NT2/D1 (cell line): ENCODE data around the gene FASN.

ENCODE experiments used
- SUZ12 ChIP-seq: IDR thresholded peaks from 2 replicates; pipeline ENCODE4 v1.6.1; 2011; ENCODE audit not compliant: insufficient read length, insufficient read depth; ENCODE audit errors: extremely low read depth
- YY1 ChIP-seq: IDR thresholded peaks from 2 replicates; pipeline ENCODE4 v1.6.1; 2011; ENCODE audit not compliant: insufficient read length, insufficient read depth
- ZNF274 ChIP-seq: IDR thresholded peaks from 2 replicates; pipeline ENCODE4 v1.6.1; 2011; ENCODE audit warnings: mild to moderate bottlenecking, low read depth, low read length

DNA sequence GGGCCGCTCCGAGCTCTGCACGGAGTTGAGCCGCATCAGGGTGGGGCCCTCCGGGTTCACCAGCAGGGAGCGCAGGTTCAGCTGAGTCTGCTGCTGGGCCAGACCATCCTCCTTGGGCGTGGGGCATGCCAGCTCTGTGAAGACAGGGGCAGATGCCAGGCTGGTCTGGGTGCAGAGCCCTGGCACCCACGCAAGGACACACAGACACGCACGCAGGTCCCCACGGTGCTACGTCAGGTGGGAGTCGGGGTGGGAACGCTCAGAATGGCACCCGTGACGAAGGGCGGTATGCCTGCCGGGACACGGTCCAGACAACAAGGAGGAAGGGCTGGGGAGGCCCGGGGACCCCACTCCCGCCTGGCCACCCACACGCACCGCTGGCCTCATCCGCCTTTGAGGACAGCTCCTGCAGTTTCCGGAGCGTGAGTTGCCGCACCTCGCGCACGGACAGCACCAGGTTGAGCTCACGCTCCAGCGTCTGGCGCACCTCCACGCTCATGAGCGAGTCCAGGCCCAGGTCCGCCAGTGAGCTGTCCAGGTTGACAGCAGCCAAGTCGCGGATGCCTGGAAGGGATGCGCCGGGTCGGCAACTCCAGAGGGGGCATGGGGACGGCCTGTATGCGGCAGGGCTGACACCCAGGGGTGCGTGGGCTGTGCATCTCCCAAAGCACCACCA, 17.1 kb downstream of the FASN start:
- TF ChIP-seq ZNF274 (no peak), YY1 (no peak), SUZ12 (no peak)
